Tibial artery (tissue), 4 donors: Measurements from ENCODE around the gene MED10.

ENCODE experiments used
- DNase-seq, 2 donors: peaks; one replicate each; pipeline ENCODE4 v3.0.0-alpha.2; 2019
- H3K27ac ChIP-seq, 2 donors: fragments of 200-600 bp; sonication (generic) in 1 of 2; 1 replicate in 1 of 2; 2 replicates in 1 of 2; pipeline ENCODE4 v1.5.1; 2018 to 2019; ENCODE audit warnings: mild to moderate bottlenecking in 1 of 2
- H3K27me3 ChIP-seq, 2 donors: fragments of 200-600 bp; sonication (generic) in 1 of 2; one replicate each; pipeline versions ENCODE4 v1.5.1 to v1.6.0; 2016 to 2019
- H3K36me3 ChIP-seq, 3 donors: fragments of 200-600 bp; sonication (generic) in 2 of 3; one replicate each; pipeline ENCODE4 v1.5.1; 2016 to 2019; ENCODE audit warnings: mild to moderate bottlenecking in 2 of 3
- H3K4me1 ChIP-seq, 4 donors: fragments of 200-600 bp; sonication (generic) in 2 of 4; 1 replicate in 3 of 4; 2 replicates in 1 of 4; pipeline ENCODE4 v1.5.1; 2016 to 2019
- H3K4me3 ChIP-seq, 2 donors: fragments of 200-600 bp; sonication (generic) in 1 of 2; 1 replicate in 1 of 2; 2 replicates in 1 of 2; pipeline ENCODE4 v1.5.1; 2018 to 2019; ENCODE audit warnings: mild to moderate bottlenecking in 2 of 2
- H3K9me3 ChIP-seq, 3 donors: fragments of 200-600 bp; sonication (generic) in 1 of 3; one replicate each; pipeline ENCODE4 v1.5.1; 2016 to 2019
- intact Hi-C: fragments of 100-400 bp; cut with DNase I; formaldehyde crosslinking; loops from one replicate; pipeline ENCODE4 v1.15.0; 2023; ENCODE audit warnings: low total_unique reads
- TF ChIP-seq, protein P1 (sequence below), 2 experiments: fragments of 200-600 bp in 1 of 2; fragments of 450-650 bp in 1 of 2; IDR thresholded peaks; one replicate each; pipeline ENCODE4 v1.5.1; 2017 to 2019; ENCODE audit warnings: antibody characterized with exemption in 2 of 2, mild to moderate bottlenecking in 1 of 2, moderate library complexity in 1 of 2

The MED10 gene

GRCh38 chr5:6349387-6349786 is 29.0 kb downstream of the MED10 start:
- DNase-seq: peak in 1 of 2 donors; percentile 38
- TF ChIP-seq, protein P1, sequence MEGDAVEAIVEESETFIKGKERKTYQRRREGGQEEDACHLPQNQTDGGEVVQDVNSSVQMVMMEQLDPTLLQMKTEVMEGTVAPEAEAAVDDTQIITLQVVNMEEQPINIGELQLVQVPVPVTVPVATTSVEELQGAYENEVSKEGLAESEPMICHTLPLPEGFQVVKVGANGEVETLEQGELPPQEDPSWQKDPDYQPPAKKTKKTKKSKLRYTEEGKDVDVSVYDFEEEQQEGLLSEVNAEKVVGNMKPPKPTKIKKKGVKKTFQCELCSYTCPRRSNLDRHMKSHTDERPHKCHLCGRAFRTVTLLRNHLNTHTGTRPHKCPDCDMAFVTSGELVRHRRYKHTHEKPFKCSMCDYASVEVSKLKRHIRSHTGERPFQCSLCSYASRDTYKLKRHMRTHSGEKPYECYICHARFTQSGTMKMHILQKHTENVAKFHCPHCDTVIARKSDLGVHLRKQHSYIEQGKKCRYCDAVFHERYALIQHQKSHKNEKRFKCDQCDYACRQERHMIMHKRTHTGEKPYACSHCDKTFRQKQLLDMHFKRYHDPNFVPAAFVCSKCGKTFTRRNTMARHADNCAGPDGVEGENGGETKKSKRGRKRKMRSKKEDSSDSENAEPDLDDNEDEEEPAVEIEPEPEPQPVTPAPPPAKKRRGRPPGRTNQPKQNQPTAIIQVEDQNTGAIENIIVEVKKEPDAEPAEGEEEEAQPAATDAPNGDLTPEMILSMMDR (IDR thresholded peaks at IDR 0.05): no peak
- no peaks in the 10 kb centered on the region for H3K9me3 ChIP-seq
- H3K4me3 ChIP-seq: no peak overlapping the region
- no peak overlapping the region for H3K27ac ChIP-seq
- no peaks in the 10 kb centered on the region for H3K36me3 ChIP-seq
- no peaks in the 10 kb centered on the region for H3K4me1 ChIP-seq
- H3K27me3 ChIP-seq: no peaks in the 10 kb centered on the region
- intact Hi-C loops: no loop called here

- Histone ChIP-seq H3K36me3 (no peaks in the 10 kb centered on the region), H3K4me1 (no peaks in the 10 kb centered on the region), H3K27me3 (no peaks in the 10 kb centered on the region), H3K4me3 (no peak overlapping the region), H3K27ac (no peak overlapping the region), H3K9me3 (no peaks in the 10 kb centered on the region)
- TF ChIP-seq, protein P1 (IDR thresholded peaks at IDR 0.05): no peak
- intact Hi-C loops: no loop called here
- DNase-seq: peak in 1 of 2 donors; percentile 55
Measured at GRCh38 chr5:6348476-6349000, 29.8 kb downstream of the MED10 start.

DNA sequence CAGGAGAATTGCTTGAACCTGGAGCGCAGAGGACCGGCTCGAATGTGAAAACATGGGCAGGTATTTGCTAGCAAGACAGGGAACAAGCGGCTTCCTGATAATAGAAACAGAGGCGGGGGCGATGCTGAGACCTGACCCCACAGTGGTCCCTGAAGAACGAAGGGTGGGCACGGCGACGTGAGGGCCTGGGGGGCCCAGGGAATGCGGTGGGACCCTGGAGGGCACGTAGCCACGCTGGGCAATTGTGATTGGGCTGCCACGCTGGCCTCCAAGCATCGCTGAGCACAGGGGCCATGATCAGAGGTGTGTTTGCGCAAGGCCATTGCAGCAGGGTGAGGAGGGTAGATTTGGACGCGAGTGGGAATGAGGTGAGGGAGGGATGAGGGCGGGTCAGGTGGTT is 30.7 kb downstream of the MED10 start:
- Histone ChIP-seq H3K36me3 (no peaks in the 10 kb centered on the region), H3K4me1 (no peaks in the 10 kb centered on the region), H3K27ac (no peak overlapping the region), H3K9me3 (no peaks in the 10 kb centered on the region), H3K27me3 (no peaks in the 10 kb centered on the region), H3K4me3 (no peak overlapping the region)
- TF ChIP-seq, protein P1 (IDR thresholded peaks at IDR 0.05): no peak
- intact Hi-C loops: no loop called here
- peak in 1 of 2 donors; percentile 50 for DNase-seq

DNA sequence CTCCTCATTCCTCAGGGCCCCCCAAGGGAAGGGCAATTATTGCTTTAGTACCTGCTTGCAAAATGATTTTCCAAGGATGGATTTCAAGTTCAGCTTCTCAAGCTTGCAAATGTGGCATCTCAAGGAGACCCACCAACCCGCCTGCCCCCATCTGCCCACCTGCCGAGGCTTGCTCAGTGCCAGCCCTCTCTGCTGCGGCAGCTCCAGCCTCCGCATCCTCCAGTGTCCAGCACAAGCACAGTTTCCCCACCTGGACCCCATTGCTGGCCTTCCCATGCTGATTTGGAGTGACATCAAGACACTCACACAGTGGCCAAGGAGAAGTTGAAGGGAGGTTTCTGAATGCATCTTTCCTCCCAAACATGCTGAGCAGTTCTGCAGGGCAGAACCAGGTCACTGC is 31.2 kb downstream of the MED10 start:
- TF ChIP-seq, protein P1 (IDR thresholded peaks at IDR 0.05): no peak
- Histone ChIP-seq H3K27me3 (no peaks in the 10 kb centered on the region), H3K4me3 (no peak overlapping the region), H3K4me1 (no peaks in the 10 kb centered on the region), H3K36me3 (no peaks in the 10 kb centered on the region), H3K27ac (no peak overlapping the region), H3K9me3 (no peaks in the 10 kb centered on the region)
- DNase-seq: peak in 1 of 2 donors; percentile 40
- intact Hi-C loops: no loop called here

DNA sequence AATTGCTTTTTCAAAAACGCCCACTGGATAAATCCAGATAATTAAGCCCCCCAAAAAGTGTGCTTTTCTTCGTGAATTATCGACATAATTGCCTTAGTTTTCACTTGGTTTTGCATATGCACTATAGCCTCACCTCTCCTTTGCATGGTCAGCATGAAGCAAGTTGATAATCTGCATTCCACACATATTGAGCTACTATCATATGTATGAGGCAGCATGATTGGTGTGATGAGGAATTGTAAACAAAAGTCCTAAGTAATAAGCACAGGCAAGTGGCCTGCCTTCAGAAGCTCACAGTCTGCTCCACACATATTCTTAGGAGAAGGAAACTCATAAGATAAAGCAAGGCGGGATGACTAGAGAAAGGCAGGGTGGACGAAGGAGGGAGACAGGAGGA is 33.8 kb downstream of the MED10 start:
- intact Hi-C loops: no loop called here

More for the DNA sequence above, 33.8 kb downstream of the MED10 start:
- TF ChIP-seq, protein P1 (IDR thresholded peaks at IDR 0.05): no peak
- Histone ChIP-seq H3K4me1 (no peaks in the 10 kb centered on the region), H3K4me3 (no peak overlapping the region), H3K27ac (no peak overlapping the region), H3K27me3 (no peaks in the 10 kb centered on the region), H3K36me3 (no peaks in the 10 kb centered on the region), H3K9me3 (no peaks in the 10 kb centered on the region)
- no peak for DNase-seq
